Ovary (tissue), 9 donors: Measurements from ENCODE around the gene COPZ1. TPM values are rescaled to one million over a fixed set of nuclear protein-coding genes. Genes with fewer than 3 reads are reported as not detected.
A peak's percentile ranks its signal among the peaks of the same experiment; 100 is the strongest.

Experiments used
- DNase-seq, 5 donors: peaks; one replicate each; pipeline ENCODE4 v3.0.0-alpha.2; 2019 to 2020
- H3K27ac ChIP-seq, 2 donors: fragments of 200-600 bp; one replicate each; pipeline versions ENCODE4 v1.5.1 to v1.8.0; 2019 to 2022
- H3K27me3 ChIP-seq: fragments of 200-600 bp; one replicate; pipeline ENCODE4 v1.8.0; 2022
- H3K36me3 ChIP-seq: fragments of 200-600 bp; sonication (generic); one replicate; pipeline ENCODE4 v1.5.1; 2019
- H3K4me1 ChIP-seq: one replicate; pipeline ENCODE4 v1.8.1; 2013; ENCODE audit warnings: mild to moderate bottlenecking, moderate library complexity; ENCODE audit not compliant: insufficient read depth
- H3K4me3 ChIP-seq: fragments of 200-600 bp; sonication (generic); one replicate; pipeline ENCODE4 v1.5.1; 2017
- H3K9me3 ChIP-seq, 2 donors: fragments of 200-600 bp in 1 of 2; sonication (generic) in 1 of 2; one replicate each; pipeline versions ENCODE4 v1.5.1 to v1.8.1; 2013 to 2019; ENCODE audit warnings: mild to moderate bottlenecking in 1 of 2, moderate library complexity in 1 of 2
- EP300 ChIP-seq: sonication (generic); formaldehyde crosslinking; IDR thresholded peaks from one replicate; pipeline ENCODE4 v1.6.1; 2017; ENCODE audit warnings: antibody characterized with exemption
- POLR2A ChIP-seq: fragments of 450-650 bp; IDR thresholded peaks from one replicate; pipeline ENCODE4 v1.6.1; 2017; ENCODE audit warnings: antibody characterized with exemption, mild to moderate bottlenecking, moderate library complexity
- WGBS, 3 donors: extraction: QIAGEN DNeasy Blood & Tissue Kit in 1 of 3; methylation state at CpG; one replicate each; pipeline versions ENCODE4 v1.1.5 to v1.1.7; 2013 to 2017; 5-methylcytosine and 5-hydroxymethylcytosine counted together
- intact Hi-C, 4 donors: fragments of 100-400 bp; cut with DNase I; formaldehyde crosslinking; loops; one replicate each; pipeline versions ENCODE4 v1.11.0 to v1.15.1; 2022 to 2023
- polyA plus RNA-seq, 2 donors: library from polyadenylated mRNA; stranded (reverse); fragments of 200-250 nt in 1 of 2; fragments of 350-450 nt in 1 of 2; fragmentation: Illumina TruSeq in 1 of 2; extraction: RNeasy Lipid Tissue Mini Kit (QIAGEN cat#74804) in 1 of 2; gene quantifications; one replicate each; pipeline ENCODE4 v1.2.3, GENCODE V29; 2013 to 2014
- total RNA-seq, 7 donors: library from RNA; depleted of rRNA in 2 of 7; stranded (reverse); fragments of >200 nt in 2 of 7; fragmentation: NEBNext Ultra II Directional in 3 of 7; extraction: Animal tissue kit (Norgen Biotek cat#: 25700) in 3 of 7; gene quantifications; one replicate each; pipeline versions ENCODE4 v1.1.0 to v1.2.4, GENCODE V29; 2016 to 2023
- TF ChIP-seq, protein P1 (sequence below), 3 donors: fragments of 450-650 bp in 2 of 3; fragments of 200-600 bp in 1 of 3; IDR thresholded peaks; one replicate each; pipeline versions ENCODE4 v1.5.1 to v1.8.0; 2016 to 2022; ENCODE audit warnings: antibody characterized with exemption in 3 of 3, mild to moderate bottlenecking in 1 of 3
- donor health status: DM: no; HTN: no; CAD: no; lungs with moderate emphysema.
- donor health status: DM: no; HTN: no; CAD: no.
- donor health status: Bipolar disorder and iron deficiency.
- donor health status: DM: yes; HTN: yes; CAD: no.
- donor health status: DM: no; HTN: no; CAD: no.
- donor health status: DM: yes; HTN: yes; CAD: no.

COPZ1 gene
- total and polyA plus RNA-seq, 9 donors: 41.7 to 219 (median 108) TPM

GRCh38 chr12:54363047-54363446 is 38.1 kb downstream of the COPZ1 start:
- intact Hi-C loops: loop anchor here (2.0 to 10.0 kb wide), 5 partner anchors 142 to 378 kb away; partner anchors contain the start of genes HOXC8 (in 2 of the 4), HOXC9 (in 2 of the 4) and HOXC10 (in 1 of the 4)
- H3K27me3 ChIP-seq: no peaks in the 10 kb centered on the region
- 78 to 85% (median 84%) methylated on average over 8 of the region's 8 CpGs for WGBS, 3 donors
- H3K27ac ChIP-seq: no peak overlapping the region
- H3K36me3 ChIP-seq: no peaks in the 10 kb centered on the region
- H3K4me3 ChIP-seq: no peak overlapping the region
- DNase-seq: no peak
- TF ChIP-seq POLR2A: no peak
- TF ChIP-seq, protein P1, sequence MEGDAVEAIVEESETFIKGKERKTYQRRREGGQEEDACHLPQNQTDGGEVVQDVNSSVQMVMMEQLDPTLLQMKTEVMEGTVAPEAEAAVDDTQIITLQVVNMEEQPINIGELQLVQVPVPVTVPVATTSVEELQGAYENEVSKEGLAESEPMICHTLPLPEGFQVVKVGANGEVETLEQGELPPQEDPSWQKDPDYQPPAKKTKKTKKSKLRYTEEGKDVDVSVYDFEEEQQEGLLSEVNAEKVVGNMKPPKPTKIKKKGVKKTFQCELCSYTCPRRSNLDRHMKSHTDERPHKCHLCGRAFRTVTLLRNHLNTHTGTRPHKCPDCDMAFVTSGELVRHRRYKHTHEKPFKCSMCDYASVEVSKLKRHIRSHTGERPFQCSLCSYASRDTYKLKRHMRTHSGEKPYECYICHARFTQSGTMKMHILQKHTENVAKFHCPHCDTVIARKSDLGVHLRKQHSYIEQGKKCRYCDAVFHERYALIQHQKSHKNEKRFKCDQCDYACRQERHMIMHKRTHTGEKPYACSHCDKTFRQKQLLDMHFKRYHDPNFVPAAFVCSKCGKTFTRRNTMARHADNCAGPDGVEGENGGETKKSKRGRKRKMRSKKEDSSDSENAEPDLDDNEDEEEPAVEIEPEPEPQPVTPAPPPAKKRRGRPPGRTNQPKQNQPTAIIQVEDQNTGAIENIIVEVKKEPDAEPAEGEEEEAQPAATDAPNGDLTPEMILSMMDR (IDR thresholded peaks at IDR 0.05): no peak
- no peak for TF ChIP-seq EP300
- no peaks in the 10 kb centered on the region for H3K4me1 ChIP-seq
- H3K9me3 ChIP-seq: no peaks in the 10 kb centered on the region

- Histone ChIP-seq H3K4me3 (no peak overlapping the region), H3K27ac (no peak overlapping the region), H3K4me1 (peaks cover 1% of the 10 kb centered on the region), H3K9me3 (no peaks in the 10 kb centered on the region), H3K36me3 (no peaks in the 10 kb centered on the region), H3K27me3 (no peaks in the 10 kb centered on the region)
- intact Hi-C loops: loop anchor here (2.0 to 10.0 kb wide), 5 partner anchors 143 to 379 kb away; partner anchors contain the start of genes HOXC8 (in 2 of the 4), HOXC9 (in 2 of the 4) and HOXC10 (in 1 of the 4)
- no peak for TF ChIP-seq POLR2A
- TF ChIP-seq EP300: no peak
- TF ChIP-seq, protein P1 (IDR thresholded peaks at IDR 0.05): no peak
- no peak for DNase-seq
- whole genome bisulfite sequencing, 3 donors: 87 to 89% (median 89%) methylated on average over 6 of the region's 6 CpGs
Observed at GRCh38 chr12:54363618-54364017, 38.7 kb downstream of the COPZ1 start.

DNA sequence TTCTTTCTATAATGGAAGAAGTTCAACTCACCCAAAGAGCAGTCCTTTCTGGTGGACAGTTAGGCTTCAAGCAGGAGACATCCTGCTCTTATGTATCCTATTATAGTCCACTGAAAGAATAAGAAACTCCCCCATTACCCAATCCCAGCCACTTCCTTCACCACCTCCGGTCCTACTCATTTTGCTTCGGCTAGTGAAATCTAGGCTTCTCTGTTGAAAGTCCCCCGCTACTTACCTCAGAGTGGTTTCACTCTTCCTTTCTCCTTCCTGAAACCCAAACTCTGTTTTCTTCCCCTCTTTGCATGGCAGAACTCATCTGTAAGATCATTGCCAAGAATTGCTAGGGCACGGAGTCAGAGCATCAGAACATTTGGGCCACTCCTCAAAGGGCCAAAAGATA is 39.5 kb downstream of the COPZ1 start, which contains the start of gene GPR84:
Gene GPR84 (minus strand): TSS at position 74 of the 400 bp plus-strand sequence. CDS start 635 bp downstream, outside the sequence.
- no peak within 1 kb of the TSS for H3K27ac ChIP-seq
- H3K27me3 ChIP-seq: no peaks in the 10 kb centered on the region
- WGBS, 3 donors: 65 to 68% (median 66%) methylated on average over 4 of the region's 4 CpGs
- no peaks in the 10 kb centered on the region for H3K9me3 ChIP-seq
- no peak for DNase-seq
- H3K4me1 ChIP-seq: peaks cover 1% of the 10 kb centered on the region
- TF ChIP-seq EP300 (no peak), POLR2A (no peak)
- TF ChIP-seq, protein P1 (IDR thresholded peaks at IDR 0.05): no peak
- H3K4me3 ChIP-seq: no peak within 1 kb of the TSS
- no peaks in the 10 kb centered on the region for H3K36me3 ChIP-seq
- intact Hi-C loops: loop anchor here (5.0 to 10.0 kb wide), 3 partner anchors 147 to 380 kb away; partner anchors contain the start of genes HOXC8 (in 2 of the 4), HOXC9 (in 2 of the 4) and HOXC10 (in 1 of the 4)

- WGBS, 3 donors: 11 to 24% (median 17%) methylated on average over 5 of the region's 5 CpGs
- peak overlapping the region in 1 of 2 donors; percentile 8 for H3K27ac ChIP-seq
- H3K36me3 ChIP-seq: no peaks in the 10 kb centered on the region
- no peaks in the 10 kb centered on the region for H3K27me3 ChIP-seq
- no peak overlapping the region for H3K4me3 ChIP-seq
- no peaks in the 10 kb centered on the region for H3K9me3 ChIP-seq
- intact Hi-C loops: loop anchor here (5.0 to 10.0 kb wide), 3 partner anchors 36 to 383 kb away; partner anchors contain the start of genes HOXC8 (in 2 of the 4), HOXC9 (in 2 of the 4) and HOXC10 (in 1 of the 4)
- no peak for DNase-seq
- no peak for TF ChIP-seq POLR2A
- TF ChIP-seq, protein P1 (IDR thresholded peaks at IDR 0.05): no peak
- H3K4me1 ChIP-seq: peaks cover 12% of the 10 kb centered on the region
Observed at GRCh38 chr12:54368025-54368708, 43.2 kb downstream of the COPZ1 start.
